HG03520 (cell line): ENCODE data around the gene EXOC2.

Experiments
- ATAC-seq: cut with Tn5 transposase; IDR thresholded peaks from one replicate; pipeline ENCODE4 v1.9.1; 2021; ENCODE audit warnings: mild to moderate bottlenecking, moderate library complexity; ENCODE audit not compliant: unreplicated experiment

EXOC2 gene, protein sequence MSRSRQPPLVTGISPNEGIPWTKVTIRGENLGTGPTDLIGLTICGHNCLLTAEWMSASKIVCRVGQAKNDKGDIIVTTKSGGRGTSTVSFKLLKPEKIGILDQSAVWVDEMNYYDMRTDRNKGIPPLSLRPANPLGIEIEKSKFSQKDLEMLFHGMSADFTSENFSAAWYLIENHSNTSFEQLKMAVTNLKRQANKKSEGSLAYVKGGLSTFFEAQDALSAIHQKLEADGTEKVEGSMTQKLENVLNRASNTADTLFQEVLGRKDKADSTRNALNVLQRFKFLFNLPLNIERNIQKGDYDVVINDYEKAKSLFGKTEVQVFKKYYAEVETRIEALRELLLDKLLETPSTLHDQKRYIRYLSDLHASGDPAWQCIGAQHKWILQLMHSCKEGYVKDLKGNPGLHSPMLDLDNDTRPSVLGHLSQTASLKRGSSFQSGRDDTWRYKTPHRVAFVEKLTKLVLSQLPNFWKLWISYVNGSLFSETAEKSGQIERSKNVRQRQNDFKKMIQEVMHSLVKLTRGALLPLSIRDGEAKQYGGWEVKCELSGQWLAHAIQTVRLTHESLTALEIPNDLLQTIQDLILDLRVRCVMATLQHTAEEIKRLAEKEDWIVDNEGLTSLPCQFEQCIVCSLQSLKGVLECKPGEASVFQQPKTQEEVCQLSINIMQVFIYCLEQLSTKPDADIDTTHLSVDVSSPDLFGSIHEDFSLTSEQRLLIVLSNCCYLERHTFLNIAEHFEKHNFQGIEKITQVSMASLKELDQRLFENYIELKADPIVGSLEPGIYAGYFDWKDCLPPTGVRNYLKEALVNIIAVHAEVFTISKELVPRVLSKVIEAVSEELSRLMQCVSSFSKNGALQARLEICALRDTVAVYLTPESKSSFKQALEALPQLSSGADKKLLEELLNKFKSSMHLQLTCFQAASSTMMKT

DNA sequence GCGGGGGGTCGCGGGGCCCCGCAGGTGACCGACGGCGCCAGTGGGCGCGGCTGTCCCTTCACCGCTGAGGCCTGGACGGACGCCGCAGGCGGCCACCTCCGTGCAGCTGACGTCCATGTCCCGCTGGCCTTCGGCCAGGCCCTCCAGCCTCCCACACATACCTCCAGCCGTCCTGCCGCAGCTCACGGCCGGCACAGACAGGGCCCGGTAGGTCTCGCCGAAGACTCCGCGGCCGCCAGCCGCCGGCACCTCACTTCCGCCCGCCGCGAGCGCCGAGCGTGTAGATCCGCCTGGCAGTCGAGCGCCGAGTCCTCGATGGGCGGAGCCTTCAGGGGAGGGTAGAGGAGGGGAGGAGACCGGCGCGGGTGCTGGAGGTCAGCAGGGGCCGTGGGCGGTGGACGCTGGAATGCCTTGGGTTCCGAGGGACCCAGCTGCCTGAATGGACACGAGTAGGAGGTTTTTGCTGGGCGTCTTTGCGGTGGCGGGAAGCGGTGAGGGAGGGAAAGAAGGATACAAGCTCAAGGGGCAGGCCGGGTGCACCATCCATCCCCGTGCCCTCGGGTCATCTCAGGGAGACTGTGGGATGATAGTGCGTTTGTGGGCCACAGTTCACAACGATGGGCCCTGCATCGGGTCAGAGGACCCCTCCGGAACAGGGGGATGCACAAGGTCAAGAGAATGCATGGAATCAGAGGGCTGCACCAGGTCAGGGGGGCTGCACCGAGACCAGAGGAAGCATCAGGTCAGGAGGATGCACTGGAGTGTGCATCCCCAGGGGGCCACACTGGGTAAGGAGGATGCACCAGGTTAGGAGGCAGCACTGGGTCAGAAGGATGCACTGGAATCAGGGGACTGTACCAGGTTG, at the start of gene EXOC2:
Gene EXOC2 (minus strand): TSS at position 282 of the 865 bp plus-strand sequence. CDS start 55,321 bp downstream, outside the sequence.
- peak; percentile 90 for ATAC-seq

DNA sequence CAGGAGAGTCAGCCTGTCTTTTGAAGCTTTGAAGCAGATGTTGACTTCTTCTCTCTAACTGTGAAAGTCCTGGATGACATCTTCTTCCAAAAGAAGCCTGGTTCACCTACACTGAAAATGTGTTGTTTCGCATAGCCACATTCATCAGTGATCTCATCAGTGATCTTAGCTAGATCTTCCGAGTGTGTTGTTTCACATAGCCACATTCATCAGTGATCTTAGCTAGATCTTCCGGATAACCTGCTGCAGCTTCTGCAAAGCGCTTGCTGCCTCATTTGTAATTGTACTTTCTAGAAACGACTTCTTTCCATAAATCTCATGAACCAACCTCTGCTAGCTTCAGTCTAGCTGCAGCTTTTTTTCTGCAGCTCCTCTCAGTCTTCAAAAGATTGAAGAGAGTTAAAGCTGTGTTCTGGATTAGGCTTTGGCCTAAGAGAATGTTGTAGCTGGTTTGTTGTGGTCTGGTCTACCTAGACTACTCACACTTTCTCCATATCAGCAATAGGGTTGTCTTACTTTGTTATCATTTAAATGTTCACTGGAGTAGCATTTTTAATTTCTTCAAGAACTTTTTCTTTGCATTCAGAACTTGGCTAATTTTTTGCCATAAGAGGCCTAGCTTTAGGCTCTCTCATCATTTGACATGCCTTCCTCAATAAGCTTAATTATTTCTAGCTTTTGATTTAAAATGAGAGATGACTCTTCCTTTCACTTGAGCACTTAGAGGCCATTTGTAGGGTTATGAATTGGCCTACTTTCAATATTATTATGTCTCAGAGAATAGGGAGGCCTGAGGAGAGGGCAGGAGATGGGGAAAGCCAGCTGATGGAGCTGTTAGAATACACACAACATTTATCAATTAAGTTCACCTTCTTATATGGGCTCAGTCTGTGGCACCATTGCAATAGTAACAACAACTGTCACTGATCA, 48.7 kb upstream of the EXOC2 start:
- ATAC-seq, result no peak

DNA sequence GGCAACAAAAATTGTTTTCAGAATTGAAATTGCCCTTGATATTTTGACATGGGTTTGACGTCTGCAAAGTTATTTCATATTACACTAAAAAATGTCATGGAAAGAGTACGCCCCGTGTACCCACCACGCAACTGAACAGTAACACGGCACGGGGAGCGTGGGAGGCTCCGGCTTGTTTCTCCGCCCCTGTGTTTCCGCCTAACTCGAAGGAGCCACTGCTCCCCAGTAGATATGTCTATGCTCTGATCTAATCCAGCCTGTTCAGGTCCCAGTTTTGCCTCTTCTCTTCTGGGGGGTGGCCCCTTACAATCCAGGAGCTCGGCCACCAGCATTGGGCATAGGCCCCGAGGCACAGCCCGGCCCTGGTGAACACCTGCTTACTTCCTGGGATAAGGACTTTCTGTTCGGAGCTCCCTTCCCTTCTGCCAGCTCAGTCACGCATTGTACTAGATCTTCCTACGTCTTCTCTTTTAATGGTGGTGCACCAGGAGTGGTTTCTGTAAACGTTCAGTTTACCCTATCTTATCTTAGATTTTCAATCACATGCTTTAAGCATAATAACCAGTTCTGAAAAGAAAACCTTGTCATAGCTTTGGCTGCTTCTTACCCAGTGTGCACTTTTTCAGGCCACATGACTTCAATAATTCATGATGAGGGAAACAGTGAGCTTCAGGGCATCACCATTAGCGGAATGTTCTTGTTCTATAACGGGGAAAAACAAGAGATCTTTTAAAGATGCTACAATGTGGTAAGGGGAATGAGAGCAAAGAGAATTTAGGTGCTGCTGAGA, 43.9 kb upstream of the EXOC2 start:
- no peak for ATAC-seq

DNA sequence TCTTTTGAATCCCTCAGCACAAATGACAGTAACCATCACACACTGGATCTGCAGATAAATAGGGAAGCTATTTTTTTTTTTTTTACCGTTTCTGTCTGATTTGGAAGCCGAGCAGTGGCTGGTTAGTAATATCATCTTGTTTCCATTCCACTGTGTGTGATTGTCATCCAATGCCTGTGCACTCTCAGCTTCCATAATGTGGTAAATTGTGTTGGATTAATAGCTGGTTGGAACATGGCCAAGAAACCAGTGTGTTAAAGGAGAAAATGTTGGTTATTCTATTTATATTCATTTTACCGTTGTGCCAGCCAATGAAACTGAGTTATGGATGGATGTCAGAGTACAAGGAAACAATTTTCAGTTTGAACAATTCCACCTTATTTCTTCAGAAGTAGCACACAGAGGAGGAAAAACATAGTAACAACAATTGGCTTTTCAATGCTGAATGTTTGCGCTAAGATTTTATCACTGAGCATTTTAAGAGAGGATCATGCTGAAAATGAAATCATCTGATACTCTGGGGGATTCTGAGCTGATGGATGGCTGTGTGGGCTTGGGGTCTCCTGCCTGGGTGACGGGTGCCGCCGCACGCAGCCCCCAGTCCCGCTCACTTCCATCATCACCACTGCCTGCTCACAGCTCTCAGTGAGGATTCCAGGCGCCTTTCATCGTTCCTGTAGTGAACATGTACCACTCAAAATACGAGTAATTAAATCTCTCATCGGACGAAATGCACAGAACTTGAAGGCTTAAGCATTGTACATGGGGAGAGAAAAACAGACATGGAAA, 40.7 kb upstream of the EXOC2 start:
- ATAC-seq, result no peak

DNA sequence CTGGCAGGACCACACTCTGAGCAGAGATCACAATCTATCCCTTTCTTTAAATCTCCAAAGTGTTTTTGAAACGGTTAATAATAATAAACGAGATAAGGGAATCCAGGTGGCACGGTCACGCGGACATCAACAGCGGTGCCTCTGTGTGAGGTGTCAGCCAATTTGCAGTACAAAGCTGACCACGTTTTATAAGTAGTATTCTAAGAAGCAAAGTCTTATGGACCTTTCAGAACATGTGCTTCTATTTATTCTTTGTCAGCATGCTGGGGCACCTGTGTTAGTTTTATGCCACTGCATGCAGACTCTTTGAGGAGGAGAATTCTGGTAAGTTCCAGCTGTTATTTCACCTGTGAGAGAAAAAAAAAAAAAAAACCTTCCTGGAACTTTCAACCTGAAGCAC, 39.0 kb upstream of the EXOC2 start:
- no peak for ATAC-seq

DNA sequence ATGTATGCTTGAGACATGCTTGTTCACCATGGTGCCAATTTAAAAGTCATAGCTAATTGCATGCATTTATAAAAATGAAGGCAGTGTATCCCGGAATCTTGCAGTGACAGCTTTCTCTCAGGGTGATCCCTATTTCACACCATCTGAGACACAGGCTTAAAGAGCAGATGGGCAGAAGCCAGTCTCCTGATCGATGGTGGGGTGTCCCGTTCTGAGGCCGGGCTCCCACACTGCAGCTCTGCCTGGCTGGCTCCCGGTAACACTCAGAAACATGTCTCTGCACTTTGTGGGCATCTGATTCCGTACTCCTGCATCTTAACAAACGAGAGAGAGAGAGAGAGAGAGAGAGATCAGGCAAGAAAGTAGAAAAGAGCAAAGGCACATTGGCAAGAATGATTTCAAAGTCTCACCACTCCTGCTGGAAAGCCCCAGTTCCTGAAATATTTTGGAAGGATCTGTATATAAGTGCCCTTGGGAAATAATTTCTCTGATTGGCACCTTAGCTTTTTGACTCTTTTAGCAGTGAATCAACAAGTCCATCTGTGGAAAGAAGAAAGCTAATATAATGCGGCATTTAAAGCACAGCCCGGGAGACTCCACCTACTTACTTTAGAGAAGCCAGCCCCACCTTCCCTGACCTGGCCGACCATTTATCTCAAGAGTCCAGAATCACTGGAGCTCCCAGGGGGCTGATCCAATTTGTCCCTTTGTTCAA, 36.8 kb upstream of the EXOC2 start:
- no peak for ATAC-seq

DNA sequence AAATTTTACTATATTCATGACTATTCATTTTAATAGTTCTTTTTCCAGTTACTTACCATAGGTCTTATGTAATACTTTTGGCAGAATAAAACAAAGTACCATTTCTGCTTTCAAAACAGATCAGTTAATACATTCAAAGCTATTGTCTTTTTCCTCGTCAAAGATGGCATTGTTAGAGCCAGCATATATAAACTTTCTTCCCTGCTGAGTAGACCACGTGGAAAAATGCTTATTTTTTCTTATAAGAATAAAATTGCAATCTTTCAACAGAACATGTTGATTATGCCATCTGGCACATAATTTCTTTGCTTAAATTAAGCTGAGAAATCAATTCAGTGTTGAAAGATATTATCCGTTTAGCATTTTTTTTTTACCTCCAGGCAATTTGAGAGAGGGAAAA, 34.9 kb upstream of the EXOC2 start:
- no peak for ATAC-seq

DNA sequence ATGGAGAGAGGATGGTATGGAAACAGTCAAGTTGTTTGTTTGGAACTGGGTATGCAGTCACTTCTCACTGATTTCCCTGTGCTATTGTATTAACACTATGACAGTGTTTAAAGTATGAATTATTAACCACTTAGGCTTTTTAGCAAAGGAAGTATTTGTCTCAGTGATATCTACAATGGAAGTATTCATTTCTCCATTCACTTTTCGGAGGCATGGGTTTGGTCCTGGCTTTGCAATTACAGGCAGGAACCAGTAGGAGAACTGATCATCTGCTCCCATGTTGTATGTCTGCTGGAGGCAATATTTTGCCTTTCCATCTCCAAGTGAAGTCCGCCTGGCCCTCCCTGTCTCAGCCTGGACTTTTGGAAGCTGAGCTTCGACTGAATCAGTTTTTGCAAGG, 30.6 kb upstream of the EXOC2 start:
- no peak for ATAC-seq

DNA sequence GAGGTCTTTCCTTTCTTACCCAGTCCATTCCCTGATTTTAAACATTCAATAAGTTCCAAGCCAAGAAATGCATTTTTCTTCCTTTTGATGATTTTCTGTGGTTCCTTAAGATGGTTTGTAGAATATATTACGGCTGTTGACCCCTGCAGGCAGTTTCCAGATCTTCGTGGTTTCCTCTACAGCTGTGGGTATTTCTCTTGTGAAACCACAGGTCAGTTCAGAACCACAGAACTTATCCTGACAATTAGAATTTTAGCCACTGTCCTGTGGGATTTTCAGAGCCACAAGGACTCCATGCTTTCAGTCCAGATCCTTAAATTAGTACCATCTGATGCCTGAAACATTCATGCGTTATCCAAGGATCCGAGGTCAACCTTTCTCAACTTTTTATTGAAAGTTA, 29.7 kb upstream of the EXOC2 start:
- ATAC-seq, result no peak

DNA sequence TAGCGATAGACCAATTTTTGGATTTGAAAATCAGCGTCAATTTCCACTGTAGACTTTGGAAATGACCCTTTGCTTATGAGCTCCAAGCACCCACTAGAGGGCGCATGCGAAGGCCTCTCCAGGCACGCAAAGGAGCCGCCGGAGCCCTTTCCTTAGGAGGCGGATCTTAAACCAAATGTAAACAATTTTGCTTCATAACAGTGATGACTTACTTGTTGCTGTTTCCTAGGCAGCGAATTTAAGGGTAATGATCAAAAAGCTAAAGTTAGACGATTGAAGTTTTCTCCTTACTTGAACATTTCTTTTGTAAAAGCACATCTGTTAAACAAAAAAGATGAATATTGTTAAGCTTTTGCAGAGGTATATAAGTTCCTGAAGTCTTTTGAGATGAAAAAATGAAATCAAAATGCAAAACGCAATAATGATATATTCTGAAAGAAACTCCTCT, 29.2 kb upstream of the EXOC2 start:
- no peak for ATAC-seq

DNA sequence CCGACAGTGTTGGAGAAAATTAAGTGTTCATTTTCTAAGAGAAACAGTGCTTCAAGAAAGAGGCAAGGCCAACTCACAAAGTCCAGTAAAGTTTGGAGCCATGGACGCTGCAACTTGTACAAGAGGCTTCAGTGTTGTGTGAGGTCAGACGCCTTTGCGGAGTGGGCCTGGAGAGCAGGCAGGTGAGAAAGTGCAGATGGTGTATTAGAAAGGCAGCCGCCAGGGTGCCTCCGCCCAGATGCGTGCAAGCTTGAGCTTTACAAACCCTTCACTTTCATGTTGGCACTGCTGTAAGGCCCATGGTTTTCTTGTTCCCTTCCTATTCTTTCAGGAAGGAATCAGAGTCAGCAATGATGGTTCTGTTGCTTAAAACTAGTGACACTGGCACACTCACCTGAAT, 25.4 kb upstream of the EXOC2 start:
- no peak for ATAC-seq

DNA sequence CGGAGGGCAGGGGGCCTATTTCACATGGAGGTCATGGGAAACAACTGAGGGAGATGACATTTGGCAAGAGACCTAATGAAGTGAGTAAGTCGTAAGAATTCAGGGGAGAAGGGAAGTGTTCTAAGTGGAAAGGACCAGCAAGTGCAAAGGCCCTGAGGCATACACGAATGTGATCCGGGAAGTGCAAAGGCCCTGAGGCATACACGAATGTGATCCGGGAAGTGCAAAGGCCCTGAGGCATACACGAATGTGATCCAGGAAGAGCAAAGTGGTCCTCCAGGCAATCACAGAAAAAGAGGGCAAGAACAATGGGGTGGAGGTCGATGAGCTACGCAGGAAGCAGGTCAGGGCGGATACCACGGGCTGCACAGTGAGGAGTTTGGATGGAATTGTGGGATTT, 24.2 kb upstream of the EXOC2 start:
- ATAC-seq, result no peak

DNA sequence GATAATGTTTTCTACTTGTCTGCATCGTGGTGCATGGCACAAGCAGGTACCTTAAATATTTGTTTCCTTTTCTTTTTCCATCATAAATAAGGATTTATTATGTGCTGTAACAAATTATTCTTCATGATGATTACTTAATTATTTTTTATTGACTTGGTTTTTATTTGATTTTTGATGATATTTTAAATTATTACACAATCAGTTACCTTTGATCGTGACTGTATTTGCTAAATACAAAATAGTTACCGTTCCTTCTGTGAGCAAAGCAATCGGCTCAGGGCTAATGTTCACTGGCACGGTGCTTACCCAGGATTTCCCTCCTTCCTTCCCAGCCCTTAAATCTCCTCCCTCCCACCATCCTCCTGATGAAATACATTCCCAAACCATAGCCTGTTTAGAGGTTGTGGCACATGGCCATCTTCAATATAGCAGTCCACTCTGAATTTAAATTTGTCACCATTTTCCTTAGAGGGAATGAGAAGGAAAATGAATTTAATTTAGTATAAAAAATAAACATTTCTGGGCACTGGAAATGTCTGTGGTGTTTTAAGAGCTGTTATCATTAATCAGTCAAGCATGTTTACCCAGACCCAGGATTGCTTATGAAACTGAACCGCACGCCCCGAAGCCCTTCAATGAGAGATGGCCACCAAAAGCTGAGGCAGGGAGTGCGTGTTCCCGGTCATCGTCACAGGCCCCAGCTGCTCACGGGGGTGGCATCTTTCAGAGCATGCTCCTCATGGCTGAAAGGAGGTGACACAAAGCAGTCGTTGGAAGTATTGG, 23.0 kb upstream of the EXOC2 start:
- ATAC-seq, result no peak

DNA sequence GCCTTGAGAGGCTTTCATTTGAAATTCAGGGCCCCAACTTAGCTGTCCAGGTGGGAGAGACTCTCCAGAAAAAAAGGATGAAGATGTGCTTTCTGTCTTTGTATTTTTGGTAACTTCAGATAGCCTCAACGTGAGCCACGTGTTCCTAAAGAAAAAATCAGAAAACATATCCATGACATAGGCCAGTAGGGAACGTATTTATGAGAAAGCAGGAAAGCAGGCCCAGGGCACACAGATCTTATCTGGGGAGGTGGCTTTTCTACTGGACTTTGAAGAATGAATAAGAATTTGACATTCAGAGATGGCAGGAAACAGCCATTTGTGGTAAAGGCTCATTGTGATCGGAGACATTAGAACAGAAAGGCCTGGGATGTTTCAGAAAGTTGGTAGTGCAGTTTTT, 21.2 kb upstream of the EXOC2 start:
- no peak for ATAC-seq

DNA sequence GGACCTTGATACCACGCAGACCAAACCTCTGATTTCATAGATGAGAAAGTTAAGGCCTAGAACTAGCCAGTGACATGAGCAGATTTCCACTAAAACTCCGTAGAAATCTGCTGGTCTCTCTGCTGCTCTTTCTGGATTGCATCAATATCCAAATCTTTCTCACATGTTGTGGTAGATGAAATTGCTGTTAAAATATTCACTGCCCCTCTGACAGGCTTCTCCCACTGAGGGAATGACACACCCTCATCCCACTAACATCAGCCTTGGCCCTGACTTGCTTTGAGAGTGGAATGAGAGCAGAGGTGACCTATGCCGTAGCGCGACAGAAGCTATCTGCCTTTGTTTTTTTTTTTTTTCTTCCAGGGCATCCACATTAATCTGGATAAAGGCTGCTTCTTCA, 20.4 kb upstream of the EXOC2 start:
- no peak for ATAC-seq

DNA sequence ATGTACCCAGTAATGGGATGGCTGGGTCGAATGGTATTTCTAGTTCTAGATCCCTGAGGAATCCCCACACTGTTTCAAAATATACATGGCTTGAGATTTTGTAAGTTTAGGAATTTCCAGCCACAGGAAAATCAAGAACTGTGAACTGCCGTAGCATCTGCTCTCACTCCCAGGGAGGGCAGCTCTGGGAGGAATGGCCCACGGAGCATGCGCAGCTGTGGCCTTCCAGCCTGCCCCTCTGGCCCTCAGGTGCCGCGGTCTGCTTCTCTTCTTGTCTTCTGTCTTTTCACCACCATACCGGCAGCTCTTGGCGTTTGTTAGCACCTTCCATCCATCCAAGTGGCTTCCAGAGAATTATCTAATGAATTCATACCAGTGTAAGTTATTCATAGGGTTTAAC, 19.9 kb upstream of the EXOC2 start:
- no peak for ATAC-seq

DNA sequence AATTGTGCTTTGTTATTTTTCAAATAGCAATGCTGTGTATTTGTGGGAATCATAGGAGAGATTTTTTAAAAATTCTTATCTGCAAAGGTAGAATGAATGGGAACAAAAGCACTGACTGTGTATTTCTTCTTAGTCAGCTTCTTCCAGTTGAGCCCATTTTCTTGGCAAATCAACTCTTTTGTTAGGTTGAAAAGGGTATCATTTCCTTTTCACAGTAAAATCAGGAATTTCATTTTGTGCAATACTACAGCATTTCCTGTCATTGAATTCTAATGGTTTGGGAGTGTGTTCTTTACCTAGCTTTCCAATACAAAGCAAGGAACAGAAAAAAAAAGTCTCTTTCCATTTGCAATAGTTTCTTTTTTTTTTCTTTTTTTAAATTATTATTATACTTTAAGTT, 19.0 kb upstream of the EXOC2 start:
- no peak for ATAC-seq
